Breast epithelium (tissue), 4 donors: ENCODE results near the gene EFEMP1. TPM values are rescaled to one million over a fixed set of nuclear protein-coding genes. Genes with fewer than 3 reads are reported as not detected.

ENCODE experiments used
- DNase-seq, 2 donors: peaks; one replicate each; pipeline ENCODE4 v3.0.0-alpha.2; 2019; ENCODE audit warnings: low spot score in 2 of 2
- H3K27ac ChIP-seq, 2 donors: fragments of 200-600 bp; sonication (generic) in 1 of 2; one replicate each; pipeline ENCODE4 v1.5.1; 2016 to 2019; ENCODE audit warnings: mild to moderate bottlenecking in 1 of 2
- H3K27me3 ChIP-seq, 2 donors: fragments of 200-600 bp; sonication (generic) in 1 of 2; one replicate each; pipeline versions ENCODE4 v1.5.1 to v1.6.0; 2017 to 2019; ENCODE audit warnings: control low read depth in 1 of 2, mild to moderate bottlenecking in 1 of 2
- H3K36me3 ChIP-seq: fragments of 200-600 bp; one replicate; pipeline ENCODE4 v1.5.1; 2019
- H3K4me1 ChIP-seq, 2 donors: fragments of 200-600 bp; sonication (generic); one replicate each; pipeline ENCODE4 v1.5.1; 2016 to 2019; ENCODE audit warnings: control low read depth in 1 of 2
- H3K4me3 ChIP-seq, 3 donors: fragments of 200-600 bp; sonication (generic); 1 replicate in 2 of 3; 2 replicates in 1 of 3; pipeline ENCODE4 v1.5.1; 2016 to 2019; ENCODE audit warnings: mild to moderate bottlenecking in 3 of 3, moderate library complexity in 2 of 3
- H3K9me3 ChIP-seq, 2 donors: fragments of 200-600 bp; sonication (generic) in 1 of 2; one replicate each; pipeline ENCODE4 v1.5.1; 2016 to 2019; ENCODE audit warnings: control low read depth in 1 of 2
- CTCF ChIP-seq, 3 donors: fragments of 450-650 bp; IDR thresholded peaks; one replicate each; pipeline ENCODE4 v1.5.1; 2016 to 2017; ENCODE audit warnings: antibody characterized with exemption in 3 of 3, mild to moderate bottlenecking in 3 of 3, moderate library complexity in 3 of 3
- POLR2A ChIP-seq: fragments of 450-650 bp; IDR thresholded peaks from one replicate; pipeline ENCODE4 v1.6.1; 2016; ENCODE audit warnings: antibody characterized with exemption, mild to moderate bottlenecking, moderate library complexity
- POLR2AphosphoS5 ChIP-seq, 3 donors: sonication (generic); formaldehyde crosslinking; IDR thresholded peaks; one replicate each; pipeline ENCODE4 v1.6.1; 2017; ENCODE audit warnings: antibody characterized with exemption in 3 of 3
- intact Hi-C: fragments of 100-400 bp; cut with DNase I; formaldehyde crosslinking; loops from one replicate; pipeline ENCODE4 v1.15.1; 2023; ENCODE audit warnings: low total_unique reads
- total RNA-seq, 3 donors: library from RNA; depleted of rRNA; stranded (reverse); fragments of >200 nt; gene quantifications; one replicate each; pipeline ENCODE4 v1.1.0, GENCODE V29; 2016

The EFEMP1 gene
- total RNA-seq, 3 donors from 2014 or later: 186 to 445 (median 273) TPM

- DNase-seq: no peak
- peaks cover 0 to 3% of the 10 kb centered on the region in 2 donors for H3K27me3 ChIP-seq
- H3K36me3 ChIP-seq: no peaks in the 10 kb centered on the region
- H3K9me3 ChIP-seq: no peaks in the 10 kb centered on the region
- no peak overlapping the region for H3K4me3 ChIP-seq
- H3K4me1 ChIP-seq: no peaks in the 10 kb centered on the region
- no peak overlapping the region for H3K27ac ChIP-seq
- intact Hi-C loops: no loop called here
- TF ChIP-seq POLR2AphosphoS5 (IDR thresholded peaks at IDR 0.05) (no peak), CTCF (IDR thresholded peaks at IDR 0.05) (no peak), POLR2A (no peak)
Observed at GRCh38 chr2:55918856-55919255, 4.7 kb downstream of the EFEMP1 start.

GRCh38 chr2:55917713-55918390, 5.7 kb downstream of the EFEMP1 start:
- Histone ChIP-seq H3K4me1 (no peaks in the 10 kb centered on the region), H3K27me3 (no peaks in the 10 kb centered on the region), H3K27ac (no peak overlapping the region), H3K4me3 (no peak overlapping the region), H3K9me3 (no peaks in the 10 kb centered on the region), H3K36me3 (no peaks in the 10 kb centered on the region)
- intact Hi-C loops: no loop called here
- no peak for DNase-seq
- TF ChIP-seq CTCF (IDR thresholded peaks at IDR 0.05): no peak
- TF ChIP-seq POLR2A: no peak
- no peak for TF ChIP-seq POLR2AphosphoS5 (IDR thresholded peaks at IDR 0.05)

- intact Hi-C loops: no loop called here
- no peaks in the 10 kb centered on the region for H3K9me3 ChIP-seq
- no peaks in the 10 kb centered on the region for H3K4me1 ChIP-seq
- no peak overlapping the region for H3K4me3 ChIP-seq
- no peaks in the 10 kb centered on the region for H3K27me3 ChIP-seq
- no peak for DNase-seq
- no peak overlapping the region for H3K27ac ChIP-seq
- H3K36me3 ChIP-seq: no peaks in the 10 kb centered on the region
- no peak for TF ChIP-seq POLR2A
- TF ChIP-seq POLR2AphosphoS5 (IDR thresholded peaks at IDR 0.05): no peak
- no peak for TF ChIP-seq CTCF (IDR thresholded peaks at IDR 0.05)
Observed at GRCh38 chr2:55917117-55917516, 6.5 kb downstream of the EFEMP1 start.

GRCh38 chr2:55916473-55917049, 7.0 kb downstream of the EFEMP1 start:
- TF ChIP-seq POLR2A: no peak
- no peak for TF ChIP-seq CTCF (IDR thresholded peaks at IDR 0.05)
- no peak for TF ChIP-seq POLR2AphosphoS5 (IDR thresholded peaks at IDR 0.05)
- intact Hi-C loops: no loop called here
- no peaks in the 10 kb centered on the region for H3K4me1 ChIP-seq
- DNase-seq: no peak
- no peaks in the 10 kb centered on the region for H3K36me3 ChIP-seq
- no peak overlapping the region for H3K4me3 ChIP-seq
- no peak overlapping the region for H3K27ac ChIP-seq
- no peaks in the 10 kb centered on the region for H3K27me3 ChIP-seq
- no peaks in the 10 kb centered on the region for H3K9me3 ChIP-seq

GRCh38 chr2:55914786-55915185, 8.8 kb downstream of the EFEMP1 start:
- Histone ChIP-seq H3K4me1 (no peaks in the 10 kb centered on the region), H3K27ac (no peak overlapping the region), H3K27me3 (no peaks in the 10 kb centered on the region), H3K9me3 (no peaks in the 10 kb centered on the region), H3K36me3 (no peaks in the 10 kb centered on the region), H3K4me3 (no peak overlapping the region)
- intact Hi-C loops: no loop called here
- TF ChIP-seq CTCF (IDR thresholded peaks at IDR 0.05) (no peak), POLR2A (no peak), POLR2AphosphoS5 (IDR thresholded peaks at IDR 0.05) (no peak)
- no peak for DNase-seq
